ENCODE data around the gene NCK2.

The NCK2 gene

GRCh38 chr2:105845976-105846375, 101.3 kb downstream of the NCK2 start:
- CTCF ChIA-PET, result interaction anchor here (0.6 to 0.9 kb wide), 2 partner anchors 14 to 457 kb away, joined by 3 read pairs; no protein-coding TSS in a partner anchor
- WGBS (ENCODE audit: insufficient coverage), result 100% methylated on average over 1 of the region's 3 CpGs
- peaks cover 5 to 15% (median 5%) of the 10 kb centered on the region in 4 experiments for H3K36me3 ChIP-seq (ENCODE audit: control insufficient read depth in 4 of 4, insufficient read depth in 4 of 4, low read length in 3 of 4)
- no peak for DNase-seq
- no peaks in the 10 kb centered on the region for H3K27me3 ChIP-seq (replicated peaks in 2 of 5; ENCODE audit: control insufficient read depth in 4 of 5, insufficient read depth in 5 of 5, low read length in 4 of 5)
- POLR2A ChIA-PET, result no interaction called here
- H3K27ac ChIP-seq (ENCODE audit: insufficient read depth in 1 of 2, low read depth in 1 of 2, low read length in 2 of 2, poor library complexity in 1 of 2, severe bottlenecking in 2 of 2), result no peak overlapping the region
- H3K4me3 ChIP-seq (ENCODE audit: control insufficient read depth in 1 of 7, extremely low read depth in 1 of 7, insufficient read depth in 4 of 7, low read depth in 2 of 7, low read length in 6 of 7), result no peak overlapping the region
- no peaks in the 10 kb centered on the region for H3K9me3 ChIP-seq (ENCODE audit: control extremely low read depth in 1 of 5, control insufficient read depth in 4 of 5, insufficient read depth in 2 of 5, low read depth in 1 of 5, low read length in 4 of 5)
- H3K4me1 ChIP-seq (ENCODE audit: control extremely low read depth in 1 of 4, control insufficient read depth in 4 of 4, insufficient read depth in 4 of 4, low read length in 3 of 4), result no peaks in the 10 kb centered on the region

- Histone ChIP-seq H3K36me3 (ENCODE audit: control insufficient read depth in 4 of 4, insufficient read depth in 4 of 4, low read length in 3 of 4) (peaks cover 5 to 15% (median 5%) of the 10 kb centered on the region in 4 experiments), H3K9me3 (ENCODE audit: control extremely low read depth in 1 of 5, control insufficient read depth in 4 of 5, insufficient read depth in 2 of 5, low read depth in 1 of 5, low read length in 4 of 5) (no peaks in the 10 kb centered on the region), H3K4me3 (ENCODE audit: control insufficient read depth in 1 of 7, extremely low read depth in 1 of 7, insufficient read depth in 4 of 7, low read depth in 2 of 7, low read length in 6 of 7) (no peak overlapping the region), H3K27me3 (replicated peaks in 2 of 5; ENCODE audit: control insufficient read depth in 4 of 5, insufficient read depth in 5 of 5, low read length in 4 of 5) (no peaks in the 10 kb centered on the region), H3K27ac (ENCODE audit: insufficient read depth in 1 of 2, low read depth in 1 of 2, low read length in 2 of 2, poor library complexity in 1 of 2, severe bottlenecking in 2 of 2) (no peak overlapping the region), H3K4me1 (ENCODE audit: control extremely low read depth in 1 of 4, control insufficient read depth in 4 of 4, insufficient read depth in 4 of 4, low read length in 3 of 4) (no peaks in the 10 kb centered on the region)
- ChIA-PET POLR2A (no interaction called here), CTCF (no interaction called here)
- DNase-seq, result no peak
- 94% methylated on average over 2 of the region's 2 CpGs for WGBS (ENCODE audit: insufficient coverage)
Observed at GRCh38 chr2:105847056-105847455, 102.3 kb downstream of the NCK2 start.

- Histone ChIP-seq H3K36me3 (ENCODE audit: control insufficient read depth in 4 of 4, insufficient read depth in 4 of 4, low read length in 3 of 4) (peaks cover 5 to 15% (median 5%) of the 10 kb centered on the region in 4 experiments), H3K27me3 (replicated peaks in 2 of 5; ENCODE audit: control insufficient read depth in 4 of 5, insufficient read depth in 5 of 5, low read length in 4 of 5) (no peaks in the 10 kb centered on the region), H3K9me3 (ENCODE audit: control extremely low read depth in 1 of 5, control insufficient read depth in 4 of 5, insufficient read depth in 2 of 5, low read depth in 1 of 5, low read length in 4 of 5) (no peaks in the 10 kb centered on the region), H3K4me1 (ENCODE audit: control extremely low read depth in 1 of 4, control insufficient read depth in 4 of 4, insufficient read depth in 4 of 4, low read length in 3 of 4) (no peaks in the 10 kb centered on the region), H3K27ac (ENCODE audit: insufficient read depth in 1 of 2, low read depth in 1 of 2, low read length in 2 of 2, poor library complexity in 1 of 2, severe bottlenecking in 2 of 2) (no peak overlapping the region), H3K4me3 (ENCODE audit: control insufficient read depth in 1 of 7, extremely low read depth in 1 of 7, insufficient read depth in 4 of 7, low read depth in 2 of 7, low read length in 6 of 7) (no peak overlapping the region)
- POLR2A ChIA-PET, result no interaction called here
- CTCF ChIA-PET, result interaction anchor here (1.4 kb wide), 1 partner anchor 10 kb away, joined by 4 read pairs; no protein-coding TSS in a partner anchor
- DNase-seq, result no peak
- WGBS (ENCODE audit: insufficient coverage), result 85% methylated on average over 4 of the region's 7 CpGs
Observed at GRCh38 chr2:105848367-105848766, 103.7 kb downstream of the NCK2 start.

GRCh38 chr2:105849431-105850179, 104.9 kb downstream of the NCK2 start:
- Histone ChIP-seq H3K4me1 (ENCODE audit: control extremely low read depth in 1 of 4, control insufficient read depth in 4 of 4, insufficient read depth in 4 of 4, low read length in 3 of 4) (no peaks in the 10 kb centered on the region), H3K27me3 (replicated peaks in 2 of 5; ENCODE audit: control insufficient read depth in 4 of 5, insufficient read depth in 5 of 5, low read length in 4 of 5) (no peaks in the 10 kb centered on the region), H3K4me3 (ENCODE audit: control insufficient read depth in 1 of 7, extremely low read depth in 1 of 7, insufficient read depth in 4 of 7, low read depth in 2 of 7, low read length in 6 of 7) (no peak overlapping the region), H3K27ac (ENCODE audit: insufficient read depth in 1 of 2, low read depth in 1 of 2, low read length in 2 of 2, poor library complexity in 1 of 2, severe bottlenecking in 2 of 2) (peak overlapping the region in 1 of 2 experiments; percentile 3), H3K9me3 (ENCODE audit: control extremely low read depth in 1 of 5, control insufficient read depth in 4 of 5, insufficient read depth in 2 of 5, low read depth in 1 of 5, low read length in 4 of 5) (peaks cover 0 to 5% (median 0%) of the 10 kb centered on the region in 5 experiments), H3K36me3 (ENCODE audit: control insufficient read depth in 4 of 4, insufficient read depth in 4 of 4, low read length in 3 of 4) (peaks cover 5 to 17% (median 6%) of the 10 kb centered on the region in 4 experiments)
- CTCF ChIA-PET, result interaction anchor here (1.1 to 1.2 kb wide), 2 partner anchors 13 to 36 kb away, joined by 3 read pairs; no protein-coding TSS in a partner anchor
- 100% methylated on average over 2 of the region's 4 CpGs for WGBS (ENCODE audit: insufficient coverage)
- DNase-seq, result no peak
- POLR2A ChIA-PET, result no interaction called here

GRCh38 chr2:105852066-105852465, 107.4 kb downstream of the NCK2 start:
- peak overlapping the region in 1 of 2 experiments; percentile 8 for H3K27ac ChIP-seq (ENCODE audit: insufficient read depth in 1 of 2, low read depth in 1 of 2, low read length in 2 of 2, poor library complexity in 1 of 2, severe bottlenecking in 2 of 2)
- H3K27me3 ChIP-seq (replicated peaks in 2 of 5; ENCODE audit: control insufficient read depth in 4 of 5, insufficient read depth in 5 of 5, low read length in 4 of 5), result no peaks in the 10 kb centered on the region
- H3K4me3 ChIP-seq (ENCODE audit: control insufficient read depth in 1 of 7, extremely low read depth in 1 of 7, insufficient read depth in 4 of 7, low read depth in 2 of 7, low read length in 6 of 7), result no peak overlapping the region
- no peaks in the 10 kb centered on the region for H3K4me1 ChIP-seq (ENCODE audit: control extremely low read depth in 1 of 4, control insufficient read depth in 4 of 4, insufficient read depth in 4 of 4, low read length in 3 of 4)
- 96% methylated on average over 9 of the region's 10 CpGs for WGBS (ENCODE audit: insufficient coverage)
- peaks cover 0 to 5% (median 0%) of the 10 kb centered on the region in 5 experiments for H3K9me3 ChIP-seq (ENCODE audit: control extremely low read depth in 1 of 5, control insufficient read depth in 4 of 5, insufficient read depth in 2 of 5, low read depth in 1 of 5, low read length in 4 of 5)
- ChIA-PET CTCF (interaction anchor here (0.7 kb wide), 1 partner anchor 29 kb away, joined by 3 read pairs; no protein-coding TSS in a partner anchor), POLR2A (interaction anchor here (0.5 kb wide), 1 partner anchor 41 kb away, joined by 4 read pairs; no protein-coding TSS in a partner anchor)
- H3K36me3 ChIP-seq (ENCODE audit: control insufficient read depth in 4 of 4, insufficient read depth in 4 of 4, low read length in 3 of 4), result peaks cover 7 to 37% (median 17%) of the 10 kb centered on the region in 4 experiments
- no peak for DNase-seq

GRCh38 chr2:105853354-105854088, 108.8 kb downstream of the NCK2 start:
- H3K4me1 ChIP-seq (ENCODE audit: control extremely low read depth in 1 of 4, control insufficient read depth in 4 of 4, insufficient read depth in 4 of 4, low read length in 3 of 4), result no peaks in the 10 kb centered on the region
- no peaks in the 10 kb centered on the region for H3K27me3 ChIP-seq (replicated peaks in 2 of 5; ENCODE audit: control insufficient read depth in 4 of 5, insufficient read depth in 5 of 5, low read length in 4 of 5)
- H3K4me3 ChIP-seq (ENCODE audit: control insufficient read depth in 1 of 7, extremely low read depth in 1 of 7, insufficient read depth in 4 of 7, low read depth in 2 of 7, low read length in 6 of 7), result no peak overlapping the region
- H3K36me3 ChIP-seq (ENCODE audit: control insufficient read depth in 4 of 4, insufficient read depth in 4 of 4, low read length in 3 of 4), result peaks cover 6 to 32% (median 17%) of the 10 kb centered on the region in 4 experiments
- 96% methylated on average over 4 of the region's 6 CpGs for WGBS (ENCODE audit: insufficient coverage)
- ChIA-PET CTCF (no interaction called here), POLR2A (no interaction called here)
- peaks cover 0 to 5% (median 0%) of the 10 kb centered on the region in 5 experiments for H3K9me3 ChIP-seq (ENCODE audit: control extremely low read depth in 1 of 5, control insufficient read depth in 4 of 5, insufficient read depth in 2 of 5, low read depth in 1 of 5, low read length in 4 of 5)
- no peak overlapping the region for H3K27ac ChIP-seq (ENCODE audit: insufficient read depth in 1 of 2, low read depth in 1 of 2, low read length in 2 of 2, poor library complexity in 1 of 2, severe bottlenecking in 2 of 2)
- no peak for DNase-seq

- CTCF ChIA-PET, result no interaction called here
- DNase-seq, result no peak
- no peaks in the 10 kb centered on the region for H3K4me1 ChIP-seq (ENCODE audit: control extremely low read depth in 1 of 4, control insufficient read depth in 4 of 4, insufficient read depth in 4 of 4, low read length in 3 of 4)
- no peak overlapping the region for H3K4me3 ChIP-seq (ENCODE audit: control insufficient read depth in 1 of 7, extremely low read depth in 1 of 7, insufficient read depth in 4 of 7, low read depth in 2 of 7, low read length in 6 of 7)
- H3K9me3 ChIP-seq (ENCODE audit: control extremely low read depth in 1 of 5, control insufficient read depth in 4 of 5, insufficient read depth in 2 of 5, low read depth in 1 of 5, low read length in 4 of 5), result peaks cover 0 to 5% (median 0%) of the 10 kb centered on the region in 5 experiments
- WGBS (ENCODE audit: insufficient coverage), result over 99% methylated on average over 15 of the region's 16 CpGs
- peaks cover 4 to 33% (median 15%) of the 10 kb centered on the region in 4 experiments for H3K36me3 ChIP-seq (ENCODE audit: control insufficient read depth in 4 of 4, insufficient read depth in 4 of 4, low read length in 3 of 4)
- H3K27ac ChIP-seq (ENCODE audit: insufficient read depth in 1 of 2, low read depth in 1 of 2, low read length in 2 of 2, poor library complexity in 1 of 2, severe bottlenecking in 2 of 2), result no peak overlapping the region
- no peaks in the 10 kb centered on the region for H3K27me3 ChIP-seq (replicated peaks in 2 of 5; ENCODE audit: control insufficient read depth in 4 of 5, insufficient read depth in 5 of 5, low read length in 4 of 5)
- POLR2A ChIA-PET, result no interaction called here
Observed at GRCh38 chr2:105854972-105855371, 110.3 kb downstream of the NCK2 start.

Data from common myeloid progenitor, CD34-positive (primary cell).